Gastrocnemius medialis (tissue), 4 donors: ENCODE results near the gene ADARB2. TPM values are rescaled to one million over a fixed set of nuclear protein-coding genes. Genes with fewer than 3 reads are reported as not detected.

Source experiments
- ATAC-seq, 2 donors: fragments of 150-250 bp; one replicate each; pipeline ENCODE4 v1.9.1; 2016
- DNase-seq, 2 donors: peaks; one replicate each; pipeline ENCODE4 v3.0.0-alpha.2; 2019
- H3K27ac ChIP-seq, 4 donors: fragments of 200-600 bp; sonication (generic); 1 replicate in 1 of 4; 2 replicates in 3 of 4; pipeline ENCODE4 v1.5.1; 2016 to 2018; ENCODE audit warnings: mild to moderate bottlenecking in 2 of 4, moderate library complexity in 1 of 4
- H3K27me3 ChIP-seq, 3 donors: fragments of 200-600 bp; sonication (generic) in 2 of 3; 1 replicate in 1 of 3; 2 replicates in 2 of 3; pipeline versions ENCODE4 v1.5.1 to v1.6.0; 2016 to 2019; ENCODE audit warnings: mild to moderate bottlenecking in 1 of 3, moderate library complexity in 1 of 3
- H3K36me3 ChIP-seq, 2 donors: fragments of 200-600 bp; sonication (generic) in 1 of 2; one replicate each; pipeline ENCODE4 v1.5.1; 2017 to 2018
- H3K4me1 ChIP-seq, 2 donors: fragments of 200-600 bp; sonication (generic) in 1 of 2; one replicate each; pipeline ENCODE4 v1.5.1; 2016 to 2017; ENCODE audit warnings: mild to moderate bottlenecking in 2 of 2
- H3K4me3 ChIP-seq, 4 donors: fragments of 200-600 bp; sonication (generic) in 3 of 4; 1 replicate in 1 of 4; 2 replicates in 3 of 4; pipeline ENCODE4 v1.5.1; 2016 to 2019; ENCODE audit warnings: mild to moderate bottlenecking in 2 of 4
- H3K9me3 ChIP-seq, 3 donors: fragments of 200-600 bp; sonication (generic) in 2 of 3; 1 replicate in 1 of 3; 2 replicates in 2 of 3; pipeline ENCODE4 v1.5.1; 2016 to 2019
- POLR2A ChIP-seq, 2 donors: fragments of 450-650 bp; IDR thresholded peaks; one replicate each; pipeline ENCODE4 v1.6.1; 2017; ENCODE audit warnings: antibody characterized with exemption in 2 of 2, mild to moderate bottlenecking in 2 of 2, moderate library complexity in 2 of 2
- in situ Hi-C, 4 donors: fragments of 200-750 bp; cut with MboI; loops; one replicate each; pipeline versions ENCODE4 v1.15.0 to v1.8.0; 2017; ENCODE audit warnings: low sequenced_read_pairs in 4 of 4
- intact Hi-C: fragments of 100-400 bp; cut with DNase I; formaldehyde crosslinking; loops from one replicate; pipeline ENCODE4 v1.15.1; 2023; ENCODE audit warnings: low total_unique reads
- total RNA-seq, 4 donors: library from RNA; depleted of rRNA; stranded (reverse); fragments of >200 nt; gene quantifications; one replicate each; pipeline versions ENCODE4 v1.1.0 to v1.2.3, GENCODE V29; 2016
- TF ChIP-seq, protein P1 (sequence below), 5 experiments: fragments of 450-650 bp in 3 of 5; fragments of 200-600 bp in 2 of 5; sonication (generic) in 2 of 5; IDR thresholded peaks in 4 of 5; conservative IDR thresholded peaks in 1 of 5; 1 replicate in 4 of 5; 2 replicates in 1 of 5; pipeline ENCODE4 v1.5.1; 2016 to 2019; ENCODE audit warnings: antibody characterized with exemption in 5 of 5, mild to moderate bottlenecking in 3 of 5, moderate library complexity in 3 of 5

Gene ADARB2
- total RNA-seq, 4 donors from 2014 or later: 0.07 to 0.87 (median 0.10) TPM

DNA sequence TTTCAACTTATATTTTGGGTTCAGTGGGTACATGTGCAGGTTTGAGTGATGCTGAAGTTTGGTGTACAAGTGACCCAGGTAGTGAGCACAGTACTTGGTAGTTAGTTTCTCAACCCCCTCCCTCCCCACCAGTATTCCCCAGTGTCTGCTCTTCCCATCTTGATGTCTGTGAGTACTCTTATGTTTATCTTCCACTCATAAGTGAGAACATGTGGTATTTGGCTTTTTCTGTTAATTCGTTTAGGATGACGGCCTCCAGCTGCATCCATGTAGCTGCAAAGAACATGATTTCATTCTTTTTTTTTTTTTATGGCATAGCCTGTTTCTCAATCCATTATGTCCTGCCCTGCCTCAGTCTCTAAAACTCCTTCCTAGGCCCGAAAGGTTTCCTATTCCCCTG lies 459.0 kb downstream of the ADARB2 start:
- Histone ChIP-seq H3K27ac (no peak overlapping the region), H3K9me3 (no peaks in the 10 kb centered on the region), H3K4me3 (no peak overlapping the region), H3K27me3 (no peaks in the 10 kb centered on the region), H3K4me1 (no peaks in the 10 kb centered on the region), H3K36me3 (no peaks in the 10 kb centered on the region)
- in situ Hi-C loops: no loop called here
- ATAC-seq (no peak), DNase-seq (no peak)
- TF ChIP-seq, protein P1, sequence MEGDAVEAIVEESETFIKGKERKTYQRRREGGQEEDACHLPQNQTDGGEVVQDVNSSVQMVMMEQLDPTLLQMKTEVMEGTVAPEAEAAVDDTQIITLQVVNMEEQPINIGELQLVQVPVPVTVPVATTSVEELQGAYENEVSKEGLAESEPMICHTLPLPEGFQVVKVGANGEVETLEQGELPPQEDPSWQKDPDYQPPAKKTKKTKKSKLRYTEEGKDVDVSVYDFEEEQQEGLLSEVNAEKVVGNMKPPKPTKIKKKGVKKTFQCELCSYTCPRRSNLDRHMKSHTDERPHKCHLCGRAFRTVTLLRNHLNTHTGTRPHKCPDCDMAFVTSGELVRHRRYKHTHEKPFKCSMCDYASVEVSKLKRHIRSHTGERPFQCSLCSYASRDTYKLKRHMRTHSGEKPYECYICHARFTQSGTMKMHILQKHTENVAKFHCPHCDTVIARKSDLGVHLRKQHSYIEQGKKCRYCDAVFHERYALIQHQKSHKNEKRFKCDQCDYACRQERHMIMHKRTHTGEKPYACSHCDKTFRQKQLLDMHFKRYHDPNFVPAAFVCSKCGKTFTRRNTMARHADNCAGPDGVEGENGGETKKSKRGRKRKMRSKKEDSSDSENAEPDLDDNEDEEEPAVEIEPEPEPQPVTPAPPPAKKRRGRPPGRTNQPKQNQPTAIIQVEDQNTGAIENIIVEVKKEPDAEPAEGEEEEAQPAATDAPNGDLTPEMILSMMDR (IDR thresholded peaks at IDR 0.05 in 4 of 5, conservative IDR thresholded peaks at IDR 0.05 in 1 of 5): no peak
- no peak for TF ChIP-seq POLR2A (IDR thresholded peaks at IDR 0.05)
- intact Hi-C loops: no loop called here

DNA sequence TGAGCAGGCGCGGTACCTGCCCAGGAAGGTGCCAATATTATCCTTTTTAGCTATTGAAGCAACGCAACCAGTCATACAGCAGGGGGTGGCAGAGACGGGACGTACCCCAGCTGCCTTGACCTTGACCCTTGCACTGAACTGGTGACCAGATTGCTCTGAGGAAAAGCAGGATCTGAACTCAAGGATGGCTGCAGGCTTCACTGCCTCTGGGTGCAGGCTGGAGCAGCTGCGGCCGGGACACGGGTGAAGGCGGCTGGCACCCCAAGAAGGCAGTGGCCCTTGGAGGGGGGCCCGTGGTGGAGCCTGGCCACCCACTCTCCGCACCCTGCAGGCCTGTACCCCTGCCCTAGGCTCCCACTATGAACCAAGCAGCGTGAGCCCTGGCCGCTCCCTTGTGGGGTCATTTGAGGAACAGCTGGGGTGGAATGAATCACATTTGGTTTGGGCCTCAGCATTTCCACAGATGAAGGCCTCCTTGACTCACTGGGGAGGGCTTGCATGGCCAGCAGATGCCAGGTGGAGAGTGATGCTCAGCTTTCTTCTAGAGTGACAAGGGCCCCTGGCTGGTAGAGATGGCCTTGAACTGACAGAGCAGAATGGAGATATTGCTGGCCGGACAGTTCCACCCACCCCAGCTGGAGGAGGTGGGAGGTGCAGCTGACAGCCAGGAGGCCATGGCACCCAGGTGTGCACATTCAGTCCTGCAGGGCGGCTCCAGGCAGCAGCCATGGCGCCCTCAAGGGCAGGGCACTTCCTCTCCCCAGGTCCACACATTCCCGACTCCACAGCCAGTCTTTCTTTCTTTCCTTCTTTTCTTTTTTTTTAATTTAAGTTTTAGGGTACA lies 462.4 kb downstream of the ADARB2 start:
- no peak overlapping the region for H3K27ac ChIP-seq
- no peaks in the 10 kb centered on the region for H3K36me3 ChIP-seq
- in situ Hi-C loops: no loop called here
- DNase-seq (no peak), ATAC-seq (no peak)
- no peaks in the 10 kb centered on the region for H3K4me1 ChIP-seq
- TF ChIP-seq, protein P1 (IDR thresholded peaks at IDR 0.05 in 4 of 5, conservative IDR thresholded peaks at IDR 0.05 in 1 of 5): no peak
- TF ChIP-seq POLR2A (IDR thresholded peaks at IDR 0.05): no peak
- intact Hi-C loops: no loop called here
- H3K9me3 ChIP-seq: no peaks in the 10 kb centered on the region
- no peak overlapping the region for H3K4me3 ChIP-seq
- H3K27me3 ChIP-seq: no peaks in the 10 kb centered on the region

DNA sequence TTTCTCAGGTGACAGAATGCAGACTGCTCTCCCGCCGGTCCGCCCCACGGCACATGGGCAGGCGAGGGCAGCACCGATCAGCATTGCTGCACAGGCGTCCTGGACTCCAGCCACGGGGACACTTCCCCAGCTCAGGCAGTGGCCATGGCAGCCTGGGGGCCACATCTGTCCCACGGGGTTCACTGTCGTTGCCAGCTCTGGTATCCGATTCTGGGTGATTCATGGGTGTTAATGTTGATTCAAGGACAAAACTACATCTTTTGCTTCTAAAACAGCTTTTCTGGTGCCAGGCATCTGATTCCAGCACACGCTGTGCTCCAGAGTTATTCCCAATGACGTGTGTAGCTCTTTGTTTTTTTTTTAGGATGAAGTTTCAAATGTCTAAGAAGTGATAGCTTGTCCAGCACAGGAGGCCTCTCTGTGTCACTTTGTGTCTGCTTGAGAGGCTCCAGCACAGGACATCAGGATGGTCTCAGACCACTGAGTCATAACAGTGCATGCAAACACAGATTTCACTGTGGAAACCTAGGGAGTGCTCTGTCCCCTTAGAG lies 463.1 kb downstream of the ADARB2 start:
- TF ChIP-seq, protein P1 (IDR thresholded peaks at IDR 0.05 in 4 of 5, conservative IDR thresholded peaks at IDR 0.05 in 1 of 5): no peak
- TF ChIP-seq POLR2A (IDR thresholded peaks at IDR 0.05): no peak
- Histone ChIP-seq H3K4me3 (no peak overlapping the region), H3K27me3 (no peaks in the 10 kb centered on the region), H3K27ac (no peak overlapping the region), H3K9me3 (no peaks in the 10 kb centered on the region), H3K4me1 (no peaks in the 10 kb centered on the region), H3K36me3 (no peaks in the 10 kb centered on the region)
- ATAC-seq: peak; percentile 58 to 60
- no peak for DNase-seq
- in situ Hi-C loops: no loop called here
- intact Hi-C loops: no loop called here

DNA sequence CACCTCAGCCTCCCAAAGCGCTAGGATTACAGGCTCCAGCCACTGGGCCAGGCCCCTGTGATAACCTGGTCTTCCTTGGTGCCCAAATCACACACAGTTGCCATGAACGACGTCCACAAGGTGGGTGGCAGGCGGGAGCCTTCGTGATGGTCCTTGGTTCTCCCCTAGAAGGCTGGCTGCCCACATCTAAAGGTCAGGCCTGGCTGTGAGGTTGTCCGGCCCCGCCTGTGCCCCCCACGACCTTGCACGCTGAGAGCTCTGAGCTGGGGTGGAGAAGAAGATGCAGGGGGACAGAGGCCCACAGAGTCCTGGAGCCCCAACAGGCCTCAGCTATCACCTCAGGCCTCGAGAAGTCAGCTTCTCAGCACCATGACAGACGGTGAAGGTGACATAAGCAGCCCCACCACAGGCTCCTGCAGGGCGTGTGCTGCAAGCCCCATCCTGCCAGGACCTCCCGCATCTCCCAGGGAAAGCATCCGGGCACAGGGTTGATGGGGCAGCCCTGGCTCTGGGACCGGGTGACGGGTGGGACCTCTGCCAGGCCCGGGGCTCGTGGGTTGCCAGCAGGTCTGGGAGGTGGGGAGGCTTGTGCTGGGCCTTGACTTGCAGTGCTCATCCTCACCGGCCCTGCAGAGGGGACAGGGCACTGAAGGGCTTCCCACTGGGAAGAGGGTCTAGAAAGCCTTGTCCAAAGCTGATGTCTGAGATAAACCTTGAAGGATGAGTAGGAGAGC lies 463.8 kb downstream of the ADARB2 start:
- no peaks in the 10 kb centered on the region for H3K4me1 ChIP-seq
- TF ChIP-seq, protein P1 (IDR thresholded peaks at IDR 0.05 in 4 of 5, conservative IDR thresholded peaks at IDR 0.05 in 1 of 5): no peak
- TF ChIP-seq POLR2A (IDR thresholded peaks at IDR 0.05): no peak

More for the DNA sequence above, 463.8 kb downstream of the ADARB2 start:
- Histone ChIP-seq H3K9me3 (no peaks in the 10 kb centered on the region), H3K27me3 (no peaks in the 10 kb centered on the region), H3K27ac (no peak overlapping the region), H3K4me3 (no peak overlapping the region), H3K36me3 (no peaks in the 10 kb centered on the region)
- in situ Hi-C loops (no loop called here), intact Hi-C loops (no loop called here)
- no peak for DNase-seq
- no peak for ATAC-seq
